Stimulated activated CD8-positive, alpha-beta memory T cell treated with anti-CD3 and anti-CD28 coated beads, Interleukin-12 subunit alpha, Interleukin-12 subunit beta, amount 100 ng/mL, for 24 hours (primary cell): Measurements from ENCODE around the gene PARM1.

Source experiments
- DNase-seq: peaks from one replicate; pipeline ENCODE4 v3.0.0-alpha.2; 2020; ENCODE audit errors: extremely low read depth

Gene PARM1

GRCh38 chr4:75030649-75031235, 97.8 kb downstream of the PARM1 start:
- no peak for DNase-seq

GRCh38 chr4:75031775-75032174, 98.9 kb downstream of the PARM1 start:
- DNase-seq: no peak

DNA sequence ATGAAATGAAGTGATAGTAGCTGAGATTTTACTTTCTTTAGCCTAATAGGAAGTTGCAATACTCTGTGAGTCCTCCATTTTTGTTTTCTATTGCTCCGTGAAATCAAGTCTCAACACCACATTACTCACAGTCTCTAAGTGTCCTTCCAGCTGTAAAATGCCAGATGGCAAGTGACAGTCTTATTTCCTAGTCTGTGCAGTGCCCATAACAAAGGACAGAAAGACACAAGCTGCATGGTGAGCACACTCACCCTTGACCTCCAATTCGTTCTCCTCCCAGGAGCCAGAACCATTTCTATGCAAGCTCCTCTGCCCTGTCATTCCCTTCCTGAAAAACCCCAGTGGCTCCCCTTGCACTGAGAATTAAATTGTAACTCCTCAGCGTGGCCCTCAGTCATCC, 101.6 kb downstream of the PARM1 start:
- no peak for DNase-seq

DNA sequence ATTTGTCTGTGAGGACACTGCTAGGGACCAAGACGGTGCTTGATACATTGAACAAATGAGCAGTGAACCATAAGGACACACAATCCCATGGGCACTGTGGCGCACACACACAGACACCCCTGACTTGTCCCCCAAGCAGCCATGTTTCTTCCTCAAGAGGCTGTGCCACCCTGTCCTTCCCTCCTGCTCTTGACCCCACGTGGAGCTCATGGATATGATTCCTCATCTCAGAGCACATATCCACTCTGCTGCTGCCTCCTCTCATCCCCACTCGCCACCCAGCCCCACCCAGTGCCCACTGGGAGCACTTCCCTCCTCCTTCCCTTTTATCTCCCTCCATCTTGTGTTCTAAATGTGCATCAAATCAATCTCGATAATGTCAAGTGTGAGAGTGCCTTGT, 102.4 kb downstream of the PARM1 start:
- DNase-seq: no peak

- DNase-seq: no peak
Observed at GRCh38 chr4:75036046-75036830, 103.3 kb downstream of the PARM1 start.

- DNase-seq: no peak
Observed at GRCh38 chr4:75037252-75037651, 104.3 kb downstream of the PARM1 start.

DNA sequence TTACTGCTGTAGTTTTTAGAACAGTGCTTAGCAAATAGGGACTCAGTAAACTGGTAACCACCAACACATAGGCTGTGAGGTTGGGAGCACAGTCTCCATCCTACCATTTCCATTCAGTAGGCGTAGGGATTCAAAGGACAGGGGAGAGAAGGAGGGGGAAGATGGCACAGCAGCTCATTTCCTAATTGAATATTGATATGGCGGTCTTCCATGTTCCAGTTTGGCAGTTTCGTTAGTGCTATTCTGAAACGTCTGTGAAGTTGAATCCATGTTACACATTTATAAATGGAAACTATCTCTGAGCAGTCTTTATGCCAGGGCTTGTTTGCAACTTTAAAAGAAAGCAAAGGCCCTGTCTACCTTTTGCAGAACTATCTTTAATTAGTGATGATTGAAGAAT, 105.5 kb downstream of the PARM1 start:
- DNase-seq: no peak

GRCh38 chr4:75040703-75041102, 107.8 kb downstream of the PARM1 start:
- no peak for DNase-seq

GRCh38 chr4:75042601-75043208, 109.8 kb downstream of the PARM1 start:
- DNase-seq: no peak

DNA sequence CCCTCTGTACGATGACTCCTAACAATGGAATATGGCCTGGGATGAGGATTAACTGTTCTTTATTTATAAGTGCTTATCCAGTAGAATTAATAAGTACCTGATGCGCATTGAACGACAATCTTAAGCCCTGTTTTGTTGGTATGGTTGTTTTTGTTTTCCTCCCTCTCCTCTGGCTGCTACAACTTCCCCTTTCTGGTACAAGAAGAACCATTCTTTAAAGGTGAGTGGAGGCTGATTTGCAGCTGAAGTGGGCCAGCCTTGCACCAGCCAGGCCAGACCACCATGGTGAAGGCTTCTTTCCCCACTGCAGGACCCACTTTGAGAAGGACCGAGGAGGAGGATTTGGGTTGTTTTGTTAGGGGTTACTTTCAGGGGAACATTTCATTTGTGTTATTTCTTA, 113.3 kb downstream of the PARM1 start:
- no peak for DNase-seq

- DNase-seq: no peak
Observed at GRCh38 chr4:75046641-75047040, 113.7 kb downstream of the PARM1 start.

- DNase-seq: no peak
Observed at GRCh38 chr4:75048208-75048879, 115.4 kb downstream of the PARM1 start.

DNA sequence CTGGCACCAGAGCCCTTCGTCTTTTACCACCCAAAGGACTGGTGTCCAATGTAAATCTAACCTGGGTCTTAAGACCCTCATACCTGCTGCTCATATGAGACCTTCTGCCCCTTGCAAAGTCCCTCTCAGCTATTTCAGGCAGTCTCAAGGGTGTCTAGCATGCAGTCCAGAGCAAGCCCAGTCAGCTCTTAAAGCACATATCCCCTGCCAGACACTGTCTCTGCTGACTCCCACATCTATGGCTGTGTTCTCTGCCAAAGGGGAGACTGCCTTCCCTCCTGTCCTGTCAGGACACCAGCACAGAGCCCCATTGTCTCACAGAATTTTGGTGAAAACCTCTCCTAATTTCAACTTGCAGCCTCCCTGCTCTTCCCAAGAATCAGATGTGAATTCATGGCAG, 118.5 kb downstream of the PARM1 start:
- DNase-seq: no peak

GRCh38 chr4:75053352-75053751, 120.4 kb downstream of the PARM1 start:
- DNase-seq: no peak

- DNase-seq: no peak
Observed at GRCh38 chr4:75054078-75054477, 121.2 kb downstream of the PARM1 start.

GRCh38 chr4:75056277-75056676, 123.4 kb downstream of the PARM1 start:
- DNase-seq: no peak

DNA sequence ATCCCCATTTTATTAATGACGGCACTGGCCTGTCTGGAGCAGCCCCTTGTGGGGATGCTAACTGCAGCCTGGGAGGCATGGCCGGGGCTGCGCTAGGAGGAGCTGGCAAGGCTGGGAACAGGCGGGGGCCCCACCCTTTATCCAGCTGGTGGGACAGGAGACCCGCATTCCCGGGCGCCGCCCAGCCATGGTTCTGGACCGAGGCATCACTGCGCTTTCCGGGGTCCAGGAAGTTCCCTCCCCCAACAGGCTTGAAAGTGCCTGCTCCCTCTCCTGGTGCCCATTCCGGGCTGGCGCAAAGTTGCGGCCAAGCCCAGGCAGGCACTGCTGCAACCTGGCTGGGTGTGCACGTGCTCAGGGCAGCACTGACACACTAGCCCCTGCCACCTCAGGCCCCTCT, 124.5 kb downstream of the PARM1 start:
- DNase-seq: no peak

- DNase-seq: no peak
Observed at GRCh38 chr4:75058486-75058885, 125.6 kb downstream of the PARM1 start.

- DNase-seq: no peak
Observed at GRCh38 chr4:75063433-75063832, 130.5 kb downstream of the PARM1 start.

GRCh38 chr4:75065909-75066308, 133.0 kb downstream of the PARM1 start:
- no peak for DNase-seq

DNA sequence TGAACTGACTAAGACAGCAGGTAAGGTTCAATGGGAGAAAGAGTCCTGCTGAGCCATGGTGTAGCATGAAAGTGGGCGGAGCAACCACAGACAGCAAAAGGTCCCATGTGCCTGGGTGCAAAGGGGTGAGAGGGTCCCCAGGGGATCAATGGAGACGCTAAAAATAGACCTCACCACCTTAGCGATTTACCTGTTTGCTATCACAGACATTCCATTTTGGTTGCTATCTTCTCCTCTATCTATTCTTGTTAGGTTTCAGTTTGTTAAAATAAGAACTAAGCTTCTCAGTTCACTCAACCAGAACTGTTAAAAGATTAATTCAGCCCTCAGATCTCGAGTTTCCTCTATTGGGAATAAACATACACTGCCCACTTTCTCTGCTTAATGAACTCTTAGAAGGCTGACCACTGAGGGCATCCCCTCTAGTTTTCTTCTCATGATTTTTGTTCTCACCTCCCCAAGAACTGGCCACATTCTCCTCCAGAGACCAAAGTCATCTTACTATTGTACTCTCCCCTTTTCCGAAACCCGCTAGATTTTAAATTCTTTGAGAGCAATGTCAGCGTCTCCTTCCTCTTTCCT, 136.7 kb downstream of the PARM1 start:
- DNase-seq: no peak

DNA sequence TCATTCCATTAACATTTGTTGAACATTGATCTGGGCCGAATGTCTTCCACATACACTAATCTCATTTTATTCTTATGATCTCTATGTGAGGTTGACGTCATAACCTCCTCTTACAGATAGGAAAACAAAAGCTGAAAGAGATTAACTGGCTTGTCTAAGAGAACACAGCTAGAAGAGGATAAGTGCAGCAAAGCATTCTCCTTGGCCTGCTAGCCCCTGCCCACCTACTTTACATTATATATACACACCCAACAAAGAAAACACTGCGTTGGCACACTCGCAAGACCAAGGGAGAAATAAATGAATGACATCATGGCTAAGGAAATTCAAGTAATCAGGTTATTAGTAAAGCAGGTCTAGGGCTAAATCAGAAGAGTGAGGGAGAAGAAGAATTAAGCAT, 138.4 kb downstream of the PARM1 start:
- no peak for DNase-seq
